ENCODE results near the gene TSPAN4. TPM values are rescaled to one million over a fixed set of nuclear protein-coding genes. Genes with fewer than 3 reads are reported as not detected.

Gene TSPAN4
- total and polyA plus RNA-seq, 2 of the 13 experiments (the other 11 are each of a cell fraction or from before 2014, with no cell fraction given): 31.7 to 68.3 TPM

- TF ChIP-seq HNF4G (IDR thresholded peaks at IDR 0.05; ENCODE audit: borderline replicate concordance, low read depth, low read length) (peak; percentile 10; the same call in 1 of the 2 replicates), HNF4G (CRISPR knock-in tag; IDR thresholded peaks at IDR 0.05; ENCODE audit: borderline replicate concordance, low read depth) (no peak), SMARCC2 (IDR thresholded peaks at IDR 0.05) (no peak), KMT2B (CRISPR knock-in tag; IDR thresholded peaks at IDR 0.05) (no peak), HNRNPLL (IDR thresholded peaks at IDR 0.05; ENCODE audit: low read depth, low read length, poor library complexity, severe bottlenecking) (peak; percentile 16), TBX2 (CRISPR knock-in tag; IDR thresholded peaks at IDR 0.05; ENCODE audit: borderline replicate concordance) (peak; percentile 35), NR2F6 (IDR thresholded peaks at IDR 0.05) (no peak), NR2F6 (CRISPR knock-in tag; IDR thresholded peaks at IDR 0.05) (0 out of 2 replicates have a peak, but pooled peaks have one; percentile 13), AGO1 (IDR thresholded peaks at IDR 0.05; ENCODE audit: low read depth, low read length, poor library complexity, severe bottlenecking) (peak; percentile 24), NR2C2 (CRISPR knock-in tag; IDR thresholded peaks at IDR 0.05; ENCODE audit: borderline replicate concordance) (peak; percentile 62; the same call in 1 of the 2 replicates), MXD1 (CRISPR knock-in tag; IDR thresholded peaks at IDR 0.05) (no peak), ZNF563 (CRISPR knock-in tag; IDR thresholded peaks at IDR 0.05) (no peak), ZNF329 (CRISPR knock-in tag; IDR thresholded peaks at IDR 0.05; ENCODE audit: low read depth) (no peak), MTF1 (CRISPR knock-in tag; IDR thresholded peaks at IDR 0.05) (0 out of 2 replicates have a peak, but pooled peaks have one; percentile 54), ZNF335 (CRISPR knock-in tag; IDR thresholded peaks at IDR 0.05) (peak; percentile 93), ZNF382 (CRISPR knock-in tag; IDR thresholded peaks at IDR 0.05; ENCODE audit: borderline replicate concordance) (no peak), ZNF879 (CRISPR knock-in tag; IDR thresholded peaks at IDR 0.05) (no peak)
- TF ChIP-seq, protein P1, sequence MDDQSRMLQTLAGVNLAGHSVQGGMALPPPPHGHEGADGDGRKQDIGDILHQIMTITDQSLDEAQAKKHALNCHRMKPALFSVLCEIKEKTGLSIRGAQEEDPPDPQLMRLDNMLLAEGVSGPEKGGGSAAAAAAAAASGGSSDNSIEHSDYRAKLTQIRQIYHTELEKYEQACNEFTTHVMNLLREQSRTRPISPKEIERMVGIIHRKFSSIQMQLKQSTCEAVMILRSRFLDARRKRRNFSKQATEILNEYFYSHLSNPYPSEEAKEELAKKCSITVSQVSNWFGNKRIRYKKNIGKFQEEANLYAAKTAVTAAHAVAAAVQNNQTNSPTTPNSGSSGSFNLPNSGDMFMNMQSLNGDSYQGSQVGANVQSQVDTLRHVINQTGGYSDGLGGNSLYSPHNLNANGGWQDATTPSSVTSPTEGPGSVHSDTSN (CRISPR knock-in tag; IDR thresholded peaks at IDR 0.05; ENCODE audit: borderline replicate concordance): 0 out of 2 replicates have a peak, but pooled peaks have one; percentile 27
- TF ChIP-seq, protein P2, sequence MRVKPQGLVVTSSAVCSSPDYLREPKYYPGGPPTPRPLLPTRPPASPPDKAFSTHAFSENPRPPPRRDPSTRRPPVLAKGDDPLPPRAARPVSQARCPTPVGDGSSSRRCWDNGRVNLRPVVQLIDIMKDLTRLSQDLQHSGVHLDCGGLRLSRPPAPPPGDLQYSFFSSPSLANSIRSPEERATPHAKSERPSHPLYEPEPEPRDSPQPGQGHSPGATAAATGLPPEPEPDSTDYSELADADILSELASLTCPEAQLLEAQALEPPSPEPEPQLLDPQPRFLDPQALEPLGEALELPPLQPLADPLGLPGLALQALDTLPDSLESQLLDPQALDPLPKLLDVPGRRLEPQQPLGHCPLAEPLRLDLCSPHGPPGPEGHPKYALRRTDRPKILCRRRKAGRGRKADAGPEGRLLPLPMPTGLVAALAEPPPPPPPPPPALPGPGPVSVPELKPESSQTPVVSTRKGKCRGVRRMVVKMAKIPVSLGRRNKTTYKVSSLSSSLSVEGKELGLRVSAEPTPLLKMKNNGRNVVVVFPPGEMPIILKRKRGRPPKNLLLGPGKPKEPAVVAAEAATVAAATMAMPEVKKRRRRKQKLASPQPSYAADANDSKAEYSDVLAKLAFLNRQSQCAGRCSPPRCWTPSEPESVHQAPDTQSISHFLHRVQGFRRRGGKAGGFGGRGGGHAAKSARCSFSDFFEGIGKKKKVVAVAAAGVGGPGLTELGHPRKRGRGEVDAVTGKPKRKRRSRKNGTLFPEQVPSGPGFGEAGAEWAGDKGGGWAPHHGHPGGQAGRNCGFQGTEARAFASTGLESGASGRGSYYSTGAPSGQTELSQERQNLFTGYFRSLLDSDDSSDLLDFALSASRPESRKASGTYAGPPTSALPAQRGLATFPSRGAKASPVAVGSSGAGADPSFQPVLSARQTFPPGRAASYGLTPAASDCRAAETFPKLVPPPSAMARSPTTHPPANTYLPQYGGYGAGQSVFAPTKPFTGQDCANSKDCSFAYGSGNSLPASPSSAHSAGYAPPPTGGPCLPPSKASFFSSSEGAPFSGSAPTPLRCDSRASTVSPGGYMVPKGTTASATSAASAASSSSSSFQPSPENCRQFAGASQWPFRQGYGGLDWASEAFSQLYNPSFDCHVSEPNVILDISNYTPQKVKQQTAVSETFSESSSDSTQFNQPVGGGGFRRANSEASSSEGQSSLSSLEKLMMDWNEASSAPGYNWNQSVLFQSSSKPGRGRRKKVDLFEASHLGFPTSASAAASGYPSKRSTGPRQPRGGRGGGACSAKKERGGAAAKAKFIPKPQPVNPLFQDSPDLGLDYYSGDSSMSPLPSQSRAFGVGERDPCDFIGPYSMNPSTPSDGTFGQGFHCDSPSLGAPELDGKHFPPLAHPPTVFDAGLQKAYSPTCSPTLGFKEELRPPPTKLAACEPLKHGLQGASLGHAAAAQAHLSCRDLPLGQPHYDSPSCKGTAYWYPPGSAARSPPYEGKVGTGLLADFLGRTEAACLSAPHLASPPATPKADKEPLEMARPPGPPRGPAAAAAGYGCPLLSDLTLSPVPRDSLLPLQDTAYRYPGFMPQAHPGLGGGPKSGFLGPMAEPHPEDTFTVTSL (CRISPR knock-in tag; IDR thresholded peaks at IDR 0.05; ENCODE audit: borderline replicate concordance): peak; percentile 48; the same call in 1 of the 2 replicates
Observed at GRCh38 chr11:819943-820649, 22.6 kb upstream of the TSPAN4 start (continued).
